OCI-LY3 (cell line): Measurements from ENCODE around the gene RNFT2.

ENCODE experiments used
- H2AFZ ChIP-seq: fragments of 200-600, 300-600 bp; shearing (Covaris generic); 2 replicates; pipeline ENCODE4 v1.6.0; 2014; ENCODE audit warnings: antibody characterized with exemption, low read depth, low read length
- H3K27ac ChIP-seq: fragments of 200-600, 300-600 bp; sonication (generic); 2 replicates; pipeline ENCODE4 v1.5.1; 2014; ENCODE audit warnings: mild to moderate bottlenecking, low read length, moderate library complexity, mixed read lengths
- H3K27me3 ChIP-seq: fragments of 200-600, 300-600 bp; sonication (generic); 2 replicates; pipeline ENCODE4 v1.6.1; 2014; ENCODE audit warnings: low read depth, low read length, mixed read lengths
- H3K36me3 ChIP-seq: fragments of 200-600, 300-600 bp; sonication (generic); replicated peaks from 2 replicates; pipeline ENCODE3; 2014; ENCODE audit warnings: low read depth, low read length, mixed read lengths
- H3K4me1 ChIP-seq: fragments of 300-600, 200-600 bp; sonication (generic); 2 replicates; pipeline ENCODE4 v1.6.1; 2014; ENCODE audit warnings: low read length, mixed read lengths
- H3K4me2 ChIP-seq: fragments of 200-600, 300-600 bp; sonication (generic); 2 replicates; pipeline ENCODE4 v1.6.1; 2014; ENCODE audit warnings: low read length, mixed read lengths
- H3K4me3 ChIP-seq: fragments of 300-600, 200-600 bp; sonication (generic); 2 replicates; pipeline ENCODE4 v1.5.1; 2014; ENCODE audit warnings: antibody characterized with exemption, mild to moderate bottlenecking, low read length, moderate library complexity
- H3K79me2 ChIP-seq: fragments of 300-600, 200-600 bp; shearing (Covaris generic); 2 replicates; pipeline ENCODE4 v1.6.1; 2014; ENCODE audit warnings: mild to moderate bottlenecking, low read length, mixed read lengths
- H3K9ac ChIP-seq: fragments of 300-600, 200-600 bp; shearing (Covaris generic); 2 replicates; pipeline ENCODE4 v1.6.0; 2014; ENCODE audit warnings: mild to moderate bottlenecking, low read length, moderate library complexity
- H3K9me3 ChIP-seq: fragments of 200-600, 300-600 bp; shearing (Covaris generic); 2 replicates; pipeline ENCODE4 v1.6.1; 2014; ENCODE audit warnings: low read length, mixed read lengths; ENCODE audit not compliant: insufficient read depth
- H4K20me1 ChIP-seq: fragments of 200-600, 300-600 bp; sonication (generic); 2 replicates; pipeline ENCODE4 v1.6.1; 2016; ENCODE audit warnings: low read length, mixed read lengths; ENCODE audit not compliant: insufficient read depth
- CTCF ChIP-seq: fragments of 200-600, 300-600 bp; sonication (generic); IDR thresholded peaks from 2 replicates; pipeline ENCODE4 v1.5.1; 2014; ENCODE audit warnings: antibody characterized with exemption, low read length, low read depth
- EZH2phosphoT487 ChIP-seq: fragments of 200-600 bp; shearing (Covaris generic); IDR thresholded peaks from 2 replicates; pipeline ENCODE4 v1.6.1; 2018; ENCODE audit warnings: antibody characterized with exemption, mixed run types, low read depth

The RNFT2 gene

GRCh38 chr12:116881877-116882507, 143.9 kb downstream of the RNFT2 start:
- H3K36me3 ChIP-seq: no peaks in the 10 kb centered on the region
- H3K9me3 ChIP-seq: no peaks in the 10 kb centered on the region
- H3K27me3 ChIP-seq: peaks cover 16% of the 10 kb centered on the region
- H3K79me2 ChIP-seq: no peaks in the 10 kb centered on the region
- no peak overlapping the region for H2AFZ ChIP-seq
- H3K9ac ChIP-seq: no peak overlapping the region
- H3K4me1 ChIP-seq: no peaks in the 10 kb centered on the region
- TF ChIP-seq CTCF (no peak), EZH2phosphoT487 (no peak)
- H3K4me3 ChIP-seq: no peak overlapping the region
- H4K20me1 ChIP-seq: no peaks in the 10 kb centered on the region
- no peak overlapping the region for H3K4me2 ChIP-seq
- H3K27ac ChIP-seq: no peak overlapping the region

GRCh38 chr12:116882742-116883141, 144.6 kb downstream of the RNFT2 start:
- Histone ChIP-seq H3K9ac (no peak overlapping the region), H3K4me1 (no peaks in the 10 kb centered on the region), H3K27ac (no peak overlapping the region), H3K4me3 (no peak overlapping the region), H3K27me3 (peaks cover 20% of the 10 kb centered on the region), H2AFZ (no peak overlapping the region), H4K20me1 (no peaks in the 10 kb centered on the region), H3K36me3 (no peaks in the 10 kb centered on the region), H3K9me3 (no peaks in the 10 kb centered on the region), H3K4me2 (no peak overlapping the region), H3K79me2 (no peaks in the 10 kb centered on the region)
- peak; percentile 24; the same call in 1 of the 2 replicates for TF ChIP-seq CTCF
- no peak for TF ChIP-seq EZH2phosphoT487

- Histone ChIP-seq H3K79me2 (no peaks in the 10 kb centered on the region), H3K27ac (no peak overlapping the region), H3K9ac (no peak overlapping the region), H3K36me3 (no peaks in the 10 kb centered on the region), H4K20me1 (no peaks in the 10 kb centered on the region), H3K9me3 (no peaks in the 10 kb centered on the region), H2AFZ (no peak overlapping the region), H3K27me3 (peaks cover 20% of the 10 kb centered on the region), H3K4me3 (no peak overlapping the region), H3K4me1 (no peaks in the 10 kb centered on the region), H3K4me2 (no peak overlapping the region)
- no peak for TF ChIP-seq CTCF
- no peak for TF ChIP-seq EZH2phosphoT487
Observed at GRCh38 chr12:116884871-116885270, 146.8 kb downstream of the RNFT2 start.

- TF ChIP-seq CTCF: no peak
- no peak for TF ChIP-seq EZH2phosphoT487
- no peaks in the 10 kb centered on the region for H3K36me3 ChIP-seq
- H3K4me1 ChIP-seq: no peaks in the 10 kb centered on the region
- no peak overlapping the region for H3K9ac ChIP-seq
- no peak overlapping the region for H3K27ac ChIP-seq
- no peaks in the 10 kb centered on the region for H3K9me3 ChIP-seq
- H3K79me2 ChIP-seq: no peaks in the 10 kb centered on the region
- H2AFZ ChIP-seq: no peak overlapping the region
- H3K27me3 ChIP-seq: peaks cover 18% of the 10 kb centered on the region
- H3K4me2 ChIP-seq: no peak overlapping the region
- no peaks in the 10 kb centered on the region for H4K20me1 ChIP-seq
- no peak overlapping the region for H3K4me3 ChIP-seq
Observed at GRCh38 chr12:116885491-116885890, 147.4 kb downstream of the RNFT2 start.
